Retinal pigment epithelial cell (primary cell): ENCODE data around the gene RAB10.
A peak's percentile ranks its signal among the peaks of the same experiment; 100 is the strongest.

Experiments
- DNase-seq: peaks from one replicate; pipeline ENCODE4 v3.0.0-alpha.2; 2010; ENCODE audit warnings: low read depth
- H3K4me3 ChIP-seq: 2 replicates; pipeline ENCODE4 v1.5.1; 2011; ENCODE audit warnings: mild to moderate bottlenecking, low read length, control low read depth, moderate library complexity
- TF ChIP-seq, protein P1 (sequence below): conservative IDR thresholded peaks from 2 replicates; pipeline ENCODE4 v1.5.1; 2011; ENCODE audit warnings: low read depth, low read length, control low read depth, inconsistent platforms

RAB10 gene

DNA sequence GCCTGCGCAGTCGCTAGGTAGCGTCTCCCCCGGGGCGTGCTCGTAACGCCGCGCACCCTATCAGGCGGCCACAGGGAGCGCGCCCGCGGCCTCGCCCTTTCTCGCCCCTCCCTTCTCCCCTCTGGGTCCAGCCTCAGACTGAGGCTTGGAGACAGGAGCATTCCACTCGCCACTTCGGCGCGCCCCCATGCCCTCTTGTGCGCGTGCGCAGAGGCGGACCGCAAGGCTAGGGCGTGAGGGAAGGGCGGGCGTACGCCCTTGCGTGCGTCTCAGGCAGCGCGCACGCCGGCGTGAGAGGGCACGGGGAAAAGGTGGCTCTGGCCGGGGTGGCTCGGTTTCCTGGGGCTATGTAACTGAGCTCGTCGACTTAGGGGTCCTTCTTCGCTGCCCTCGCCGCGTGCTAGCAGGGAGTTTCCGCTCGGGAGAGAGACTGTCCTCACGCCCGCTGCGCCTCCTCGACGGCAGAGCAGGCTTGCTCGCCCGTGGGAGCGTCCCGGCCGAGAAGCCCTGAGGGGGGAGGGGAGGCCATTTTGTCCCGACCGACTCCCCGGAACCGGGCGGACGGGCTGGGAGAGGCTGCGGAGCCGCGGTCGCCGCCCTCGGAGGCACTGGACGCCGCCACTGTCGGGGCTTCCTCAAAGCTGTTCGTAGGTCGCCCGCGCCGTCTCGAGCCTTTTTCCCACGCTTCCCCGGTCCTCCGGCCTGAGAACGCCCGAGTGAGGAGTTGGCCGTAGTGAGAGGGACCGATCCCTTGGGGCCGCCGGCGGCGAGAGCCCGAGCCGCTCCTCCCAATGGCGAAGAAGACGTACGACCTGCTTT is at the start of gene RAB10:
RAB10 (plus strand) TSS at position 267 of the 819 bp plus-strand sequence; CDS start at position 792, 525 bp downstream.
- DNase-seq, result peak; percentile 93
- TF ChIP-seq, protein P1, sequence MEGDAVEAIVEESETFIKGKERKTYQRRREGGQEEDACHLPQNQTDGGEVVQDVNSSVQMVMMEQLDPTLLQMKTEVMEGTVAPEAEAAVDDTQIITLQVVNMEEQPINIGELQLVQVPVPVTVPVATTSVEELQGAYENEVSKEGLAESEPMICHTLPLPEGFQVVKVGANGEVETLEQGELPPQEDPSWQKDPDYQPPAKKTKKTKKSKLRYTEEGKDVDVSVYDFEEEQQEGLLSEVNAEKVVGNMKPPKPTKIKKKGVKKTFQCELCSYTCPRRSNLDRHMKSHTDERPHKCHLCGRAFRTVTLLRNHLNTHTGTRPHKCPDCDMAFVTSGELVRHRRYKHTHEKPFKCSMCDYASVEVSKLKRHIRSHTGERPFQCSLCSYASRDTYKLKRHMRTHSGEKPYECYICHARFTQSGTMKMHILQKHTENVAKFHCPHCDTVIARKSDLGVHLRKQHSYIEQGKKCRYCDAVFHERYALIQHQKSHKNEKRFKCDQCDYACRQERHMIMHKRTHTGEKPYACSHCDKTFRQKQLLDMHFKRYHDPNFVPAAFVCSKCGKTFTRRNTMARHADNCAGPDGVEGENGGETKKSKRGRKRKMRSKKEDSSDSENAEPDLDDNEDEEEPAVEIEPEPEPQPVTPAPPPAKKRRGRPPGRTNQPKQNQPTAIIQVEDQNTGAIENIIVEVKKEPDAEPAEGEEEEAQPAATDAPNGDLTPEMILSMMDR, result no peak

DNA sequence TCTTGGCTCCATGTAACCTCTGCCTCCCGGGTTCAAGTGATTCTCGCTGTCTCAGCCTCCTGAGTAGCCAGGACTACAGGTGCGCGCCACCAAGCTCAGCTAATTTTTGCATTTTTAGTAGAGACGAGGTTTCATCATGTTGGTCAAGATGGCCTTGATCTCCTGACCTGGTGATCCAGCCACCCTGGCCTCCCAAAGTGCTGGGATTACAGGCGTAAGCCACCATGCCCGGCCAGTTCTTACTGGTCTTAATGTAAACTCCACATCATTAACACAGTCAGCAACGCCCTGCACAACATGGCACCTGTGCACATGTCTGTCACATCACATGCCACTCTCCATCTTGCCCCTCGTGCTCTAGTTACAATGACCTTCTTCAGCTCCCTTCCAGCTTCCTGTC is 45.8 kb upstream of the RAB10 start:
- no peak overlapping the region for H3K4me3 ChIP-seq
- DNase-seq, result no peak
- TF ChIP-seq, protein P1, result no peak

More for the DNA sequence above, at the start of gene RAB10:
- peak within 1 kb of the TSS; percentile 100 for H3K4me3 ChIP-seq

DNA sequence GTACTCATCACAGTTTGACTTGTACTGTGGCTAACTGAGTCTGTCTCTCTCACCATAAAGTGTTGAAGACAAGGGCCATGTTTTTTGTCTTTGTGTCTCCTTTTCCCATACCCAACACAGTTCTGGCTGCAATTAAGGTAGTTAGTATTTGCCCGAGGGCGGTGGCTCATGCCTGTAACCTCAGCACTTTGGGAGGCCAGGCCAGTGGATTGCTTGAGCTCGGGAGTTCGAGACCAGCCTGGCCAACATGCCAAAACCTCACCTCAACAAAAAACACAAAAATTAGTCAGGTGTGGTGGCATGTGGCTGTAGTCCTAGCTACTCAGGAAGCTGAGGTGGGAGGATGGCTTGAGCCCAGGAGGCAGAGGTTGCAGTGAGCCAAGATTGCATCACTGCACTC is 44.7 kb upstream of the RAB10 start:
- TF ChIP-seq, protein P1, result no peak
- DNase-seq, result no peak
- no peak overlapping the region for H3K4me3 ChIP-seq

DNA sequence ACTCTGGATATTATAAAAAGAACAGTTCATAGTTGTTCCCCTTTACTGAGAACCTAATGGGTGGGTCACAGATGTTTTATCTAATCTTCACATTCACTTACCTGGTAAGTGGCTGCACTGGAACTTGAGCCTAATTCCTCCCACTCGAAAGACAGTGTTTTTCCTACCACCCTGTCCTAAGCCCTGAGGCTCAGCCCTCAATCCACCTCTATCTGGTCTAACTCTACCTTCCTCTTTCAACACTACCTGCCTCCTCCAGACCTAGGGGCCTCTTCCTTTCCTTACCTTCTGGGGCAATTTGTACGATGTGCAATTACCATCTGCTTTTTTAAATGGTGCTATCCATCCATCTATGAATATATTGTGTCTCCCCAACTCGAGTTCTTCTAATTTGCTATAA is 41.9 kb upstream of the RAB10 start:
- TF ChIP-seq, protein P1, result no peak
- no peak overlapping the region for H3K4me3 ChIP-seq
- no peak for DNase-seq

DNA sequence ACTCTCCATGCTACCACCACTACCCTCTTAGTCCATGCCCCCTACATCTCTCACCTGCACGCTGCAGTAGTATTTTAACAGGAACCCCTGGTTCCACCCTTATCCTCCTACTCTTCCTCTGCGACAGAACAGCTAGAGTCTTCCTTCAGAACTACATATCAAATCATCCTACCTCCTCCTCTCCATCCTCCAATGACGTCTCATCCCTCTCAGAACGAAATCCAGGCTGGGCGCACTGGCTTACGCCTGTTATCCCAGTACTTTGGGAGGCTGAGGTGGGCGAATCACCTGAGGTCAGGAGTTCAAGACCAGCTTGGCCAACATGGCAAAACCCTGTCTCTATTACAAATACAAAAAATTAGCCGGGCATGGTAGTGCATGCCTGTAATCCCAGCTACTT is 41.3 kb upstream of the RAB10 start:
- TF ChIP-seq, protein P1, result no peak
- DNase-seq, result no peak
- no peak overlapping the region for H3K4me3 ChIP-seq

DNA sequence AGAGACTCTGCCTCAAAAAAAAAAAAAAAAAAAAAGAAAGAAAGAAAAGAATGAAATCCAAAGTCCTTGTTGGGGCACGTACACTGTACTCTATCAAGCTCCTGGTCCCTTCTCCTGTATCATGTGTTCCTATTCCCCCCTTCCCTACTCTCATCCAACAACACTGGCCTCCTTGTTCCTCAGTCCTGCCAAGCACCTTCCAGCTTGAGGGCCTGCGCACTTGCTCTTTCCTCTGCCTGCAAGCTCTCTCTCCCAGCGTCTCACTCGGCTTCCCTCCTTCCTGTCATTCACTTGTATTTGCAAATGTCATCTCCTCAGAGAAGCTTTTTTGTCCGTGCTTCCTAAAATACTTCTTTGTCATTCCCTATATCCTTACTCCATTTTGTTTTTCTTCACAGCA is 40.8 kb upstream of the RAB10 start:
- DNase-seq, result no peak
- no peak overlapping the region for H3K4me3 ChIP-seq
- TF ChIP-seq, protein P1, result no peak

DNA sequence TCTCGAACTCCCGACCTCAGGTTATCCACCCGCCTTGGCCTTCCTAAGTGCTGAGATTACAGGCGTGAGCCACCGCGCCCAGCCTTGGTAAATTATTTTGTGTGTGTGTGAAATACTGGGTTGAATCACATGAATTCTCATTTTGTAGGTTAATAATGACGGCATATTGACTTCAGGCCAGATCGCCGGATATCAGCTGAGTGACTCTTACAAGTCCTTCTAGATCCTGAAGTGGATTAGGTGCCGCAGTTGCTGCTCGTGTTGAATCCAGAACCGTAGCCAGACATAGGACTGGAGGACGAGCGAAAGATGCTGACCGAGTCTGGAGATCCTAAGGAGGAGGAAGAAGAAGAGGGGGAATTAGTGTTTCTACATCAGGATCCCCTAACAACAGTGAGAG is 39.4 kb upstream of the RAB10 start:
- TF ChIP-seq, protein P1, result no peak
- DNase-seq, result no peak
- no peak overlapping the region for H3K4me3 ChIP-seq
